Activated effector memory CD4-positive, alpha-beta T cell treated with Interleukin-2 at 50 U/mL for 16 hours (primary cell): ENCODE data around the gene HOMER2.

ENCODE experiments used
- DNase-seq: peaks from one replicate; pipeline ENCODE4 v3.0.0-alpha.2; 2020

Gene HOMER2

DNA sequence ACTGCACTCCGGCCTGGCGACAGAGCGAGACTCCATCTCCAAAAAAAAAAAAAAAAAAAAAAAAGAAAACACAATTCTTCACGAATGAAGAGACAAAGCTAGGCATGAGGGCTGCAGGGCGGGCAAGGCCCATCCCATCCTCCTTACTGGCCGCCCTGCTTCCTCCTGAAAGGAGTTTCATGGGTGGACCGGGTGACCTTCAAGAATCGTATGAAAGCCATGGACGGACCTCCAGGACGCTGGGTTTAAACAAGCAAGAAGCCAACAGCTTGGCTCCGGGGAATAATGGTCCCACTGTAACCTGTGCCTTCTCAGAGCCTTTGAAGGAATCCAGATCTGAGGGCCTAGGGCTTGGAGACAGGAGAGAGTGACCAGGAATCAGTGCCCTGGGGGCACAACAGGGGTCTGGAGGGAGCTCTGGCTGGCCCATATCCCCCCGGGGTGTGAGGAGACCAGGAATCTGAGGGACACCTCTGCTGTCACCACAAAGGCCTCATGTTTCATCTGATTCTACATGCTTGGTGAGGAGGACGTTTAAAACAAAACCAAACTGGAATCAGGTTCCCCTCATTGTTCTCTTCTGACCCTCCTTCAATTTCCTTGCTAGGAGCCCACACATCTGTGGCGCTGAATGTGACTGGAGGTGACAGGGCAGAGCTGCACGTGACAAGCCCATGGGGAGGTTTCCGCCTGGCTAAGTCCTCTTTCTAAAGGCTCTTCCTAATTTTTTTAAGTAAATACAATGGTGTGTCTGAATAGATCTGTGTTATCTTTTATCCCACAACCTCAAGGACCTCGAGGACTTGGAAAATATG, 97.0 kb downstream of the HOMER2 start:
- no peak for DNase-seq

DNA sequence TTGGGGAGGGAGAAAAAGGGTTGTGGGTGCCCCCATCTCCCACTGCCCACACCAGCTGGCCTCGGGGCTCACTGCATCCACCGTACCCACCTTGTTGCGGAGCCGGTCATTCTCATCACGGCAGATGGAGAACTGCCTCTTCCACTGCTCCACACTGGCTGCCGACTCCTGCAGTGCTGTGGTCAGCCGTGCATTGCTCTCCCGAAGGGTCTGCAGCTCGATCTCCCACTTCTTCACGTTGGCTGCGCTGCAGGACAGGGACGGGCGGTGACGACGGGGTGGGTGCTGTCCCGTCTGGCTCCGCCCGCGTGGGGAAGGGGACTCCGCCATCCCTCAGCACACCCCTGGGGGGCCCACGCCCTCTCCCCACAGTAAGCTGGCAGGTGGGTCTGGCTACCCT, 98.0 kb downstream of the HOMER2 start:
- DNase-seq, result no peak

DNA sequence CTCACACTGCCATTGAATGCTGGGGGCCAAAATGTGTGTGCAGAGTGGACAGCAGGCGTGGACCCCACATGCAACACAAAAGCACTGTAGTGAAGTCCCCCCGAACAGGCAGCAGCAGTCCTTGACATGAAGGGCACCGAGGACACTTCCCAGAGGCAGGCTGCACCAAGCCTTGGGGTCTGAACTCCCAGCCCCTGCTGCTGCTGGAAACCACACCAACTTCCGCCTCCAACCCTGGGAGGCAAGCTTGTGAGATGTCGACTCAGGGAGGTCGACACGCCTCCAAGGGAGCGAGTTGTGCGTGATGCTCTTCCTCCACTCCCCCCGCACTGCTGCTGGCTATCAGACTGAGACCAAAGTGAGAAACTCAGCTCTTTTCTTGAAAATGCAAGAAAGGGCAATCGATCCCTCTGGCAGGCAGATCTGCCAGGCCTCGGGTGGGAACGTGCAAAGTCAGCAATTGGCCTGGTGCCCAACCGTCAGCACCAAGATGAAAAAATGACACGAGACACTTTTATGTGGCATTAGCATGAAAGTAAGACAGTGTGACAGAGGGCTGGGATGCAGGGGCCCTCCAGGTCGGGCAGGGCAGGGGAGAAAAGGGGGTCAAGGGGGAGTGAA, 99.5 kb downstream of the HOMER2 start:
- DNase-seq, result no peak

DNA sequence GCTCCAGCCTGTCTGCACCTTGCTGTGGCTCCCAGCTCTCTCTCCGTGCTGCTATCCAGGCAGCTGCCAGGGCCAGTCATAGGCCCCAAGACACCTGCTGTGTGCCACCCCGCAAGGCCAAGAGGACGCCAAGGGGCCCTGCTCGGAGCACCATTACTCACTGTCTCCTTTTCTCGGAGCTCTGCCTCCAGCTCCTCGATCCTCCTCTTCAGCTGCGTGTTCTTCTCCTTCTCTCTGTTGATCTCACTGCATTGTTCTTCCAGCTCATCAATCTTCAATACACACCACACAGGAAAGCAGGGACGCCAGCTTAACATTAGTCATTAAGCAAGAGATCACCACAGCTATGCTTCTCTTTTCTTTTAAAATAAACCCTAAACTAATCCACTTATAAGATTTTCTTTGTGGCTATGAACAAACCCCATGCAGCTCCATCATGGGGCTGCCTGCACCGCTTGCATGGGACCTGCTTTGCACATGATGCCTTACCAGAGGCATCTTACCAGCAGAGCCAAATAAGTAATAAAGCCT, 100.5 kb downstream of the HOMER2 start:
- no peak for DNase-seq

DNA sequence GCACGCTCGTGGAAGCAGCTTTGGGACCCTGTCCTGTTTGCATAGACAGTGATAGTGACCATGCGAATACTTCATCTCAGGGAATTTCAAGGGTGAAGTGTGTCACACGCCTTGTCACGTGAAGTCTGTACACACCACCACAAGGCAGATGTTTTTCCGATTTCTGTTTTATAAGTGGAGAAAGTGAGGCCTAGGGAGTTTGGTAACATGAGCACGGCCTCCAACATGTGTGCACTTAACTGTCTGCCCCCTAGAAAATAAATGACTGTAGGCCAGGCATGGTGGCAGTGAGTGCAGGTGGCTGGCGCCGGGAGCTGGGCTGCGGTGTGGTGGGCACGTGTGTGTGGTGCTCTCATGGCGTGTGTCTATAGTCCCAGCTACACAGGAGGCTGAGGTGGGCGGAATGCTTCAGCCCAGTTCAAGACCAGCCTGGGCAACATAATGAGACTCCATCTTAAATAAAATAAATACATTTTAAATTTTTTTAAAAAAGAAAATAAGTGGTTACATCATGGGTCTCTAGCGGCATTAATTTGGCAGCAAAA, 101.1 kb downstream of the HOMER2 start:
- no peak for DNase-seq

DNA sequence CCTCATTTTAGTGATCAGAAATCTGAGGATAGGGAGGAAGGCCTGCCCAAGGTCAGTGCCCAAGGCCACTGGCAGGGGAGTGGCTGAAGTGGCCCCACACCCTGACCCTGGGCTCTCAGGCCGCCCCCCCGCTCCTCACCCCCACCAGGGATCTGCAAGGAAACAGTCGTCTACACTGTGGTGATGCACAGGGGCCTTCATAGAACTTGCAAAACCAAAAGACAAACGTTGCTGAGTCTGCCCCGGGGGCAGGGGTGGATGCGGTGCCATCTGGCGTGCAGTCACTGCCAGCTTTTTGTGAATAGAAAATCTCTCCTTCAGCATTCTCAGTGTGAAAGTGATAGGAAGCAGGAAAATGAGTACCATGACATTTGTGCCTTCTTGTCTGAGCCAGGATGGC, 101.8 kb downstream of the HOMER2 start:
- no peak for DNase-seq

DNA sequence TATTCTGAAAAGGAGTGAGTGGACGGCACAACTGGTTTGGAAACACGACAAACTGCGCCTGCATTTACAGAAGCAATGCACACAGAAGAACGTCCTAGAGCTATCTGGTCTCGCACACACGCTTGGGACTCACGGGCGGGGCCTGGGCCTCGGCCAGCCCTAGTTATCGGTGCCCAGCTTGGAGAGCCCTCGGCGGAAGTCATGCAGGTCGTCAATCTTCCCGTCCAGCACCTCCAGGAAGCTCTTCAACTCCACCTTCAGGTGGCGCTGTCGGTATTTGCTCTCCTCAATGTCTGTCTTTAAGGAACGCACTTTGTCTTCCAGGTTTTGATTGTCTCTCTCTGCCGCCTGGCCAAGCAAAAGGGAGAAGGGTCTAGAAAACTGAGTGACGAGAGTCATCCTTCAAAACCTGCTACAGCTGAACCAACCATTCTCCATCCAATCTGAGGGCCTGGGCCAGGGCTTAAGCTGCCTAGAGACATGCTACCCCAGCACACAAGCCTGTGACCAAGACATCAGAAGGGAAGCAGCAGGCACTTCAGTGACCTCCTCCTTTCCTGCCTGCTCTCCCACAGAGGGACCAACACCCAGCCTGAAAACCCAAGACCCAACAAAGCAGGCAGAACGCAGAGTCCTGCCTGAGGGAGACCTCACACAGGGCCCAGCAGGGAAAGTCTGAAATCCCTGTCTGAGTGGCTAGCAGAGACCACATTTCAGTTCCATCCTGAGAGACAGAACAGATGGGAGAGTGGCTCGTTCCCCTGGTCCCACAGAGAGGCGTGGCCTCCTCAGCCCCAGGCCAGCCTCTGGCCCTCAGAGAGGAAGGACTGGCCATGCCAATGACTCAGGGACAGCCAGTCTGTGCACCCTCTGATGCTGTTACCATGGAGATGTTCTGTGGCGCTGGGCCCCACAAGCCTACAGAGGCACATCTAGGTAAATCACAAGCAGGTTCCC, 102.7 kb downstream of the HOMER2 start:
- no peak for DNase-seq

DNA sequence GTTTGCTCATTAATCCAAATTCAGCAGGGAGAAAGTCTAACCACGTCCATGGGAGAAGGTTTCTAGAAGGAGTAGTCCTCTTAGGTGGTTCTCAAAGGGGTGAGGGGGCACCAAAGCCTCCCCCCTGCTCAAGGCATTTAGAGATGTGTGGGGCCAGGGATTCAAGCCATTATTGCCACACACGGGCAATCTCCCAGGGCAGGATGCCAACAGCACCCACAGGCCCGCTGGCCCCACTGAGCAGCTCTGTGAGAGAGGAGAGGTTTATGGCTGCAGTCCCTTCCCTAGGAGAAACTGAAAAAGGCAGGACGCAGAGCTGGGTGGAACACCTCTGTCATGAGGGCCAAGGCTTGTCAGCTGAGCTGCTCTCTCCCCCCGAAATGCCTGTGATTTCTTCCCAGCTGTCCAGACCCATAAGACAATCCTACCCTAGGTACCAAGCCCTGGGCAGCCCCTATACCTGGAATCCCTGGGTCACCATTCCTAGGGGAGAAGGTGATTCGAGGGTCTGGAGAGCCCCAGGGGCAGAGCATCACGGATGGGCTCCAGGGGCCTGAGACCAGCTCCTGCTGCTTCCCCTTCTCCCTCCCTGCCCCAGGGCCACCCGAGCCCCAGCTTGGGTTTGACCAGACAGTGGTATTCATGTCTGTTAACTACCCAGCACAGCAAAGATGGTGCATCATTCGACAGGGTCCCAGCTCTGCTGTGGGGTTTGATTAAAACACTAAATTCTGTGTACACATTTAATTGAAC, 104.1 kb downstream of the HOMER2 start:
- DNase-seq, result no peak

DNA sequence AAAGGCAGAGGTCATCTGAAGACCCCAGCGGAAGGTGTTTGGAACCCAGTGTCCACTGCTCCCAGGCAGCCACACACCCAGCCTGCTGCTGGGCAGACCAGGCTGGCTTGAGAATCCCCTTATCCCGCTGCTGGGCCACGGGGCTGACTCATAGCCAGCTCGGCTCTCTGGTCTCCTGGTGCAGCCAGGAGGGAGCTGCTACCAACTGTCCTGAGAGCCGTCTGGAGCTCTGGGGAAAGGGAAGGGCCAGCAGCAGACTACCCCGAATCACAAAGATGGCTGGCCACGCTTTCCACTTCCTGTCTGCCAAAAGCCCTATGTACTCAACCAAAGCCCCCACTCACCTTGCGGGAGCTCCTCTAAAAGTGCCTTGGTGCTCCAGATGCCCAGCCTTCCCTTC, 104.8 kb downstream of the HOMER2 start:
- no peak for DNase-seq

DNA sequence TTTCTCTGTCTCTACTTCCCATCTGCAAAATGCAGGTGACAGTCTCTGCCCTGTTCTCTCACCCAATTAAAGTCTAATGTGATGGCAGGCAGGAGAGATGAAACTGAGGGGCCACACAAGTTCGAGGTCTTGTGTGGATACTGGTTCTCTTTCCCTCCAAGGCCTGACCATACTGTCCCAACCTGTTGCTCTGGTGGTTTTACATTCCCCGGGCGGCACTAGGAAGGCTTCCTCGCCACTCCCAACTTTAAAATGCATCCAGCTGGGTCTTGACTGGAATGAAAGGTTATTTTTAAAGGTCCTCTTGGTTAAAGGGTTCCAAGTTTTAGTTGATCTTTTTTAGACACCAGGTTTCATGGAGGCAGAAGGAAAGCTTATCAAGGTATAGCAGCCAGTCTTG, 105.9 kb downstream of the HOMER2 start:
- DNase-seq, result no peak

DNA sequence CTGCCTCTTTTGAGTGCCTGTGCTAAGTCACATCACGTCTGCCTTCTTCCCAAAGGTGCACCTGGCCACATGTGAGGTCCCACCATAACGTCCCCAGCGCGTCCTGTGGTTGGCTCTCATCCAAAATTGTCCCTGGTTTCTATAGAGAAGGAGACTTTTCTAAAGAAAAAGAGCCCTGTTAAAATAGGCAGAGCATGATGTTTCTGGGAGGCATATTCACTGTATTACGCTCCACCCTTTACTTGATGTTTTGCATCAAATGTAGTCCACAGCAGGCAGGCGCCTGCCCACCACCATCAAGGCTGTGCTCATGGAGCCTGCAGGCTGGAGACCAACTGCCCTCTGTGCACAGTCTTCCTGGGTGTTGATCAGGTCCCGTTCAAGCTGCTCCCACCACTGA, 106.8 kb downstream of the HOMER2 start:
- DNase-seq, result no peak

DNA sequence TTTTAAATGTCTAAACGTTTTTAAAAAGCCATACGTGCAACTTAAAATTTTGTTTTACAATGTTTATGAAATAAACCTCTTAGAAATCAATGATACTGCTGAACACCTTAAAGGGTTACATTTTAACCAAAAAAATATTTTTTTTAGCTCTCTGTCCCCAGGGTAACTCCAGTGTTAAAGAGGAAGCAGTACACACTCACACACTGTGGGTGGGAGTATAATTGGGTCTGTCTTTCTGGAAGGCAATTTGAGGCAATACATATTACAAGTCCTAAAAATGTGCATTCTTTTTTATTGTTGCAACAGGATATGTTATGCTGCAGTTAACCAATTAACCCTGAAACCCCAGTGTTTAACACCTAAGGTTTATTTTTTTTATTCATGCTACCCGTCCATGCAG, 109.0 kb downstream of the HOMER2 start:
- DNase-seq, result no peak

DNA sequence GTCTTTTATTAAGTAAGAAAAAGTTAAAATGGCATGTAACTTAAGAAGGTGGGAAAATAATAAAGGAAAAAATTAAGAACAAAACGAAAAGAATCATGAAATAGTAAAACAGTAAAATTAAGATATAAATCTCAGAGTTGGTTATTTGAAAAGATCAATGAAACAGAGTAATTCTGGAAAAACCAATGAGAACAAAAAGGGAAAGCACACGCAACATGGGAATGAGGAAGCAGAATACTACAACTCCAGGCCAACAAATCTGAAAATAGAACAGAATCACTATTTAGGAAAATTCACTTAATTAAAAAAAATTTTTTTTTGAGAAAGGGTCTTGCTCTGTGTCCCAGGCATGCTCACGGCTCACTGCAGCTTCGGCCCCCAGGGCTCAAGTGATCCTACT, 112.4 kb downstream of the HOMER2 start:
- DNase-seq, result no peak

DNA sequence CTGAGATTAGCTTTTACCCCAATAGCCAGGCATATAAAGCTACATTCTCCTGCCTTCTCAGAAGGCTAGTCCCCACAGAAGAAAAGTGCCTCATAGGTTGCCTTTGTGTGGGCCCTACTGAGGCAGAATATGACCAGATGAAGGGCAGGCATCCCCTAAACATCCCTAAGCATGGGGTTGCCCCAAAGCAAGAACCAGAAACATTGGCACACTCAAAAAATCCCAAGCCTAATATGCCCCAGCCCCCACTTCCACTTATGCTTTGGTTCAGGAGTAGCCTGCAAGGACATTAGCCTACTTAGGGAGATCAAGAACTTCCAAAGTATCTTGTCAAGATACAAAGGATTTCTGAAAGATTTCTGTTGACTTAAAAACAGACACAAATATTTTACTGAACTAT, 113.4 kb downstream of the HOMER2 start:
- DNase-seq, result no peak

DNA sequence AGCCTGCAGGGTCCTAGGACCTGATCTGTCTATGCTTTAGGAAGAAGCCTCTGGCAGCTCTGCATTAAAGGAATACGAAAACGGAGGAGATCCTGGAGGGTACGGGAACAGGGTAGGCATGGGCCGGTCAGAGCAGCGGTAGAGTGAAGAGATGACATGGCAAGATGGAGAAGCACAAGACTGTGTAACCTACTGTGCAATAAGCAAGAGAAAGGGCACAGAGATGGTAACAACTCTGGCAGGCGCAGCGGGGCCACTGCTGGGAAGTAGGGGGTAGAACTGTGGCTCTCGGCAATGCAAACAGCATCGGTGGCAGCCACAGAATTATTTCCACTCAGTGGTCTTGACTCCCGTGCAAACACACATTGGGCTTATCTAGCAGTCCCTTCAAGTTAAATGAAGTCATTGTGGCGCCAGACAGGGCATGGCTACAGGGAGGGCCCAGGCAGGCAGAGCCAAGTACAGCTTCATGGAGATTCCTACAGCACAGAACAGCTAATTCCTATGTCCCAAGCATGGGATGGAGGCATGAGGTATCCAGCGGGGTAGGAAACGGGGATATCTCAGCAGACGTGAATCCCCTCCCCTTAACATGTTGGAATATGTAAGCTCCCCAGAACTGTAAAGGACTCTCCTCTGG, 114.3 kb downstream of the HOMER2 start:
- no peak for DNase-seq

DNA sequence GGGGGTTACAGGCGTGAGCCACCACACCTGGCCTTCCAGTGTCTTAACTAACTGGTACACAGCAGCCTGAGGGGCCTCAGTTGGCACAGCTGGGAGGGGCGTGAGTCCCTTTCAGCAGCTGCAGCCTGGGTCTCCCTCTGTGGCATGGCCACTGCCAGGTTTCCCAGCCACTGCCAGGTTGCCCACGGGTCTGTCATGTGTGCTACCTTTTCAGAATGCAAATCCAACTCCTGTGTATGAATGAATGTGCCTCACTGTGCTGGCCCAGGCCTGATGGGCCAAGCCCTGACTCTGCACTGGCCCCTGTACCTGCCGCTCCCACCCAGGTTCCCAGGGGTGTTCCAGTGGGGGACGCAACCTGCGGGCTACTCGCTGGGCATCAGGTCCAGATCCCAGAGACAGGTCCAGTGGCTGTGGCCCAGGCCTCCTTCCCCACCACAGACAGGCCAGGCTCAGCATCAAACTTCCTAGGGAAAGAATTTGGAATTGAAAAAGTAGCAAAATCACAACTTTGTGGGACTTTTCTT, 117.1 kb downstream of the HOMER2 start:
- no peak for DNase-seq

DNA sequence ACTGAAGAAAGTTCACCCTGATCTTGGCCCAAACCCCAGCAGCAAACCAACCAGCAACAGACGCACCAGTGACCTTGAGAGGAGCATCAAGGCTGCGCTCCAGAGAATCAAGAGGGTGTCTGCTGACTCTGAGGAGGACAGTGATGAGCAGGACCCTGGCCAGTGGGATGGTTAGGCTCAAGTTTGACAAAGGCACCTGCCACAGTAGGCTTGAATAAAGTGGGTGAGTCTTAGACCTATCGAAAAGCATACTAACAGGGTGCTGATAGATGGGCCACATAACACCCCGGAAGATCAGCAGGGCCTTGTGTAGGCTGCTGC, 119.2 kb downstream of the HOMER2 start:
- no peak for DNase-seq

DNA sequence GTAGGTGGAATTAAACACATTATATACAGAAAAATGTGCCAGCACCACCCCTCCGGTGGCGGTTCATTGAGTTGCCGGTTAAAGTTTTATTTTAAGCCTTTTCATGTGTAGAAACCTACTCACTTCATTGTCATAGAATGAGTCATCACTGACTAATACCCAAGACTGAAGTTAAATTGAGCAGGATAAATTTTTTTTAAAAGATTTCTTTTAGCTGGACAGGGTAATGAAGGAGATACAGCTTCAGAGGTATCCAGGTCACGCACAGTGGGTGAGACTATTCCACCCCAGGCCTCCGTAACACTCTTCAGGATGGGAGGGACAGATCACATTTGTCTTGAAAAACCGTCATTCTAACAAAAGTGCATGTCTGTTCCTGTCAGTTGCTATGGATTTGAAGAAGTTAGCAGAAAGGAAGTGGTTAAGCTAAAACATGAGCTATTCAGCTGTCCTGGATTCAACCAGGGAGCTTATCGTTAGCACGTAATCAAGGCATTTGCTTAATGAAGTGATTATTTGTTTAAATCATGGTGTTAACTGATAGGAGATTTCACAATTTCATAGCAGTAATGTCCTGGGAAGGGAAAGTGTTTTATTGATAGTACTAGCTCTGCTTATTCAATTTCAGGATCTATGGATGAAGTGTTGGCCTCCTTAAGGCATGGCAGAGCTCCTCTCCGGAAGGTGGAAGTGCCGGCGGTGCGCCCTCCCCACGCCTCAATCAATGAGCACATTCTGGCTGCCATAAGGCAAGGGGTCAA, 119.7 kb downstream of the HOMER2 start:
- no peak for DNase-seq

DNA sequence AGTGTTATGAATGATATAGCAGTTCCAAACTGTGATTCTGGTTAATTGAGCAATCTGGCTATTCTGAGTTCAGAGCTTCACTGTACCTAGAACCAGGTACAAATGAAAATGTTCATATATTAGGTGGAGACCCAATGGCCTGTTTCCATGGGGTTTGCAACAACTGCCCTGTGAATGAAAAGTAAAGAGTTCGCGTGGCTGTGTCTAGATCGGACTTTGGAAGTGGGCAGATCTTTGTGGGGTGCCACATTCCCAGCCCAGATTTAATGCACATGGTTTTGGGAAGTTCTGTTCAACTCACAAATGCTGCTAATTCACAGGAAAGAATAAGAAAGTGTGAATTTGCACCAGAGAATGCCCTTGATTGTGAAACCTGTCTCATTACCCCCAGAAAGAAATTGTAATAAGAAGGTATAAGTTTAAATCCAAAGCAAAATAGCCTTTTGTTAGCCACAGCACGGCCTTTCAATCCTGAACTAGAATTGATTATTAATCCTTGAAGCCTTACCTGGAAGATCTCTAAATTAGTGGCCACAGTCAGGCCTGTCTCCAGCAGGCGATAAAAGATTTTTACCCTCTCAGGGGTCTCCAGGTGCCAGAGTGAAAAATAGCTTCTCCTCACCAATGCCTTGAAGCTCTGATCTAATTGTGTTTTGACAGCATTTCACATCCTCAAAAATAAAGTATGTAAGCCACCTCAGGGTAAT, 120.5 kb downstream of the HOMER2 start:
- DNase-seq, result no peak
